PC-9 (cell line): ENCODE results near the gene STX1A. TPM values are rescaled to one million over a fixed set of nuclear protein-coding genes. Genes with fewer than 3 reads are reported as not detected.

Experiments used
- BruUV-seq: library from RNA; stranded (reverse); fragments of 400-500 nt; replicated peaks from 2 replicates; lab custom pipeline; 2021; lab: Mats Ljungman, UMichigan
- CTCF ChIA-PET: fragments of 300-600 bp; sonication (Branson Sonifier 250); formaldehyde crosslinking; loops from one replicate; lab custom pipeline; 2022; ENCODE audit warnings: antibody characterized with exemption; lab: Charles Lee
- POLR2A ChIA-PET: fragments of 300-600 bp; sonication (Branson Sonifier 250); formaldehyde crosslinking; loops from one replicate; lab custom pipeline; 2022; ENCODE audit warnings: antibody characterized with exemption; ENCODE audit not compliant: unreplicated experiment; lab: Charles Lee
- DNase-seq, 2 experiments: peaks; one replicate each; pipeline versions ENCODE4 v3.0.0 to v3.0.0-alpha.2; 2015 to 2022; ENCODE audit warnings: mixed read lengths in 1 of 2
- H2AFZ ChIP-seq: fragments of 200-600 bp; sonication (generic); 2 replicates; pipeline ENCODE4 v1.8.1; 2017; ENCODE audit warnings: antibody characterized with exemption
- H3F3A ChIP-seq: fragments of 200-600 bp; sonication (generic); 2 replicates; pipeline ENCODE4 v1.8.1; 2017; ENCODE audit warnings: antibody characterized with exemption, mild to moderate bottlenecking, low read depth; ENCODE audit not compliant: insufficient read depth
- H3K27ac ChIP-seq: fragments of 200-600 bp; sonication (generic); 2 replicates; pipeline ENCODE4 v1.6.1; 2016; ENCODE audit warnings: mixed run types
- H3K27me3 ChIP-seq: fragments of 200-600 bp; sonication (generic); 2 replicates; pipeline ENCODE4 v1.6.1; 2016; ENCODE audit warnings: low read depth, mixed run types; ENCODE audit not compliant: insufficient read depth
- H3K36me3 ChIP-seq: fragments of 200-600 bp; sonication (generic); 2 replicates; pipeline ENCODE4 v1.6.1; 2016; ENCODE audit warnings: low read depth, mixed run types
- H3K4me1 ChIP-seq: fragments of 200-600 bp; sonication (generic); replicated peaks from 2 replicates; pipeline ENCODE4 v1.6.1; 2016; ENCODE audit warnings: mixed run types; ENCODE audit not compliant: insufficient read depth
- H3K4me2 ChIP-seq: fragments of 200-600 bp; sonication (generic); 2 replicates; pipeline ENCODE4 v1.6.1; 2017; ENCODE audit warnings: mixed run types
- H3K4me3 ChIP-seq: fragments of 200-600 bp; sonication (generic); 2 replicates; pipeline ENCODE4 v1.6.1; 2016; ENCODE audit warnings: mixed run types
- H3K79me2 ChIP-seq: fragments of 200-600 bp; sonication (generic); 2 replicates; pipeline ENCODE4 v1.6.1; 2017; ENCODE audit warnings: low read depth, mixed run types
- H3K9me2 ChIP-seq: fragments of 200-600 bp; sonication (generic); 2 replicates; pipeline ENCODE4 v1.8.1; 2017; ENCODE audit warnings: mild to moderate bottlenecking; ENCODE audit not compliant: insufficient read depth
- H3K9me3 ChIP-seq: fragments of 200-600 bp; sonication (generic); 2 replicates; pipeline ENCODE4 v1.8.1; 2016; ENCODE audit warnings: low read depth; ENCODE audit not compliant: insufficient read depth
- H4K20me1 ChIP-seq: fragments of 200-600 bp; sonication (generic); 2 replicates; pipeline ENCODE4 v1.8.1; 2017; ENCODE audit not compliant: insufficient read depth
- CTCF ChIP-seq: fragments of 200-600 bp; sonication (generic); conservative IDR thresholded peaks from 2 replicates; pipeline ENCODE4 v1.6.1; 2017; ENCODE audit warnings: mixed run types, antibody characterized with exemption, mild to moderate bottlenecking, moderate library complexity
- EZH2 ChIP-seq: fragments of 200-600 bp; sonication (generic); IDR thresholded peaks from 2 replicates; pipeline ENCODE4 v1.8.0; 2017; ENCODE audit warnings: antibody characterized with exemption, low read depth
- intact Hi-C: fragments of 100-400 bp; cut with micrococcal nuclease; formaldehyde crosslinking; loops from one replicate; pipeline ENCODE4 v1.10.0; 2022; ENCODE audit not compliant: unreplicated experiment
- total RNA-seq: library from RNA; stranded (reverse); gene quantifications from 2 replicates; pipeline ENCODE4 v1.2.3, GENCODE V29; 2021

STX1A gene
- total RNA-seq, 1 experiment from 2014 or later: 39.1 TPM

DNA sequence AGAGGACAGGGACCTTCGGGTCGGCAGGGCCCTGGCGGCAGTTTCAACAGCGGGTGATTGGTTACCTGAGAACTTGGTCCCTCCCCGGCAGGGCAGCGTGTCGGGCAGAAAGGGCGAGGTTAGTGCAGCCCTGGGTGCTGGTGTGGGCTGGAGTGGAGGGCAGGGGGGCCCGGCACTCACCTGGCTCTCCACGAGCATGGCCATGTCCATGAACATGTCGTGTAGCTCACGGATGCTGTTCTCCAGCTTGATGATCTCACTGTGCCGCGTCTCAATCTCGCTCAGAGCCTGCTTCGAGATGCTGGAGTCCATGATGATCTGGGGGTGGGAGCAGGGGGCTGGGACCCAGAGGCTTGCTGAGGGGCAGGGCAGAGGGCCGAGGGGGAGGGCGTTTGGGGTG is 16.8 kb downstream of the STX1A start:
- Histone ChIP-seq H3K4me1 (peaks cover 26% of the 10 kb centered on the region), H3K9me3 (no peaks in the 10 kb centered on the region), H3K36me3 (peaks cover 23% of the 10 kb centered on the region; the same call in 1 of the 2 replicates), H3K4me2 (no peak overlapping the region), H4K20me1 (0 out of 2 replicates have a peak, but pooled peaks cover 14% of the 10 kb centered on the region), H3K27ac (no peak overlapping the region), H2AFZ (no peak overlapping the region), H3K79me2 (peaks cover 8% of the 10 kb centered on the region), H3K27me3 (no peaks in the 10 kb centered on the region), H3F3A (peaks cover 80% of the 10 kb centered on the region), H3K4me3 (no peak overlapping the region), H3K9me2 (no peaks in the 10 kb centered on the region)
- TF ChIP-seq EZH2: no peak
- TF ChIP-seq CTCF: no peak
- BruUV-seq: no TSS peak
- POLR2A ChIA-PET: interaction anchor here (0.7 to 0.9 kb wide), 2 partner anchors 15 to 153 kb away, joined by 4 to 6 read pairs; no protein-coding TSS in a partner anchor
- CTCF ChIA-PET: no interaction called here
- peak in 1 of 2 experiments; percentile 16 for DNase-seq
- intact Hi-C loops: no loop called here

GRCh38 chr7:73702226-73702625 is 17.2 kb downstream of the STX1A start:
- peaks cover 81% of the 10 kb centered on the region for H3F3A ChIP-seq
- ChIA-PET POLR2A (interaction anchor here (0.7 to 0.9 kb wide), 2 partner anchors 16 to 153 kb away, joined by 4 to 6 read pairs; no protein-coding TSS in a partner anchor), CTCF (no interaction called here)
- TF ChIP-seq EZH2 (no peak), CTCF (no peak)
- H3K79me2 ChIP-seq: peaks cover 8% of the 10 kb centered on the region
- H3K4me2 ChIP-seq: no peak overlapping the region
- DNase-seq: peak in 1 of 2 experiments; percentile 54
- no peak overlapping the region for H3K27ac ChIP-seq
- no peaks in the 10 kb centered on the region for H3K9me3 ChIP-seq
- H2AFZ ChIP-seq: no peak overlapping the region
- 0 out of 2 replicates have a peak, but pooled peaks cover 14% of the 10 kb centered on the region for H4K20me1 ChIP-seq
- no peaks in the 10 kb centered on the region for H3K9me2 ChIP-seq
- no peak overlapping the region for H3K4me3 ChIP-seq
- peaks cover 22% of the 10 kb centered on the region for H3K4me1 ChIP-seq
- intact Hi-C loops: no loop called here
- no peaks in the 10 kb centered on the region for H3K27me3 ChIP-seq
- peaks cover 23% of the 10 kb centered on the region; the same call in 1 of the 2 replicates for H3K36me3 ChIP-seq
- no TSS peak for BruUV-seq

DNA sequence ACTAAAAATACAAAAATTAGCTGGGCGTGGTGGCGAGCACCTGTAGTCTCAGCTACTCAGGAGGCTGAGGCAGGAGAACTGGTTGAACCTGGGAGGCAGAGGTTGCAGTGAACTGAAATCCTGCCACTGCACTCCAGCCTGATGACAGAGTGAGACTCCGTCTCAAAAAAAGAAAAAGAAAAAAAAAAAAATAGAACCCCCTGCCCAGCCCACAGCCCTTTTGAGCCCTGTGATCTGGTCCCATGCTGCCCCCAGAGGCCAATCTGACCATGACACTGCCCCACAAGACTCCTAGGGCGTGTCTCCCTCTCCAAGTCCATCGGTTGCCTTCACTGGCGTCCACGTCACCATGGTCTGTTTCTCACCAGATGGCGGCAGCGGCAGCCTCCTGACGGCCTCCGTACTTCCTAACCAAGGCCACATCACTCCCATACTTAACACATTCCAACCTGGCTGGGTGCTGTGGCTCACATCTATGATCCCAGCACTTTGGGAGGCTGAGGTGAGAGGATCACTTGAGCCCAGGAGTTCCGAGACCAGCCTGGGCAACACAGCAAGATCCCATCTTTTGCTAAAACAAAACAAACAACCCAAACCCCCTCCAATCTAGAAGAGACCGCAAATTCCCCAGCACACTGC is 18.0 kb downstream of the STX1A start:
- H3K9me3 ChIP-seq: no peaks in the 10 kb centered on the region
- H3K27ac ChIP-seq: no peak overlapping the region
- H4K20me1 ChIP-seq: 0 out of 2 replicates have a peak, but pooled peaks cover 14% of the 10 kb centered on the region
- H3K36me3 ChIP-seq: peaks cover 23% of the 10 kb centered on the region; the same call in 1 of the 2 replicates
- ChIA-PET POLR2A (no interaction called here), CTCF (interaction anchor here (0.7 kb wide), 1 partner anchor 179 kb away, joined by 3 read pairs; the partner anchor contains the start of gene BAZ1B)
- no peaks in the 10 kb centered on the region for H3K27me3 ChIP-seq
- no peak overlapping the region for H2AFZ ChIP-seq
- peaks cover 74% of the 10 kb centered on the region for H3F3A ChIP-seq
- no TSS peak for BruUV-seq
- peaks cover 4% of the 10 kb centered on the region; the same call in 1 of the 2 replicates for H3K79me2 ChIP-seq
- H3K4me2 ChIP-seq: no peak overlapping the region
- H3K9me2 ChIP-seq: no peaks in the 10 kb centered on the region
- H3K4me3 ChIP-seq: no peak overlapping the region
- intact Hi-C loops: no loop called here
- peak; percentile 32 to 48 for DNase-seq
- peaks cover 15% of the 10 kb centered on the region for H3K4me1 ChIP-seq
- no peak for TF ChIP-seq EZH2
- peak; percentile 77 for TF ChIP-seq CTCF
